Nephron (organoid): ENCODE results near the gene NDST1.
A peak's percentile ranks its signal among the peaks of the same experiment; 100 is the strongest.

Source experiments
- H3K27ac Mint-ChIP-seq, 3 experiments: 2 replicates each; pipeline ENCODE4 v1.8.0; 2020; ENCODE audit warnings: mixed read lengths in 3 of 3, mild to moderate bottlenecking in 2 of 3, moderate library complexity in 1 of 3
- H3K27me3 Mint-ChIP-seq: 2 replicates; pipeline ENCODE4 v1.8.0; 2021; ENCODE audit warnings: low read depth, mild to moderate bottlenecking, moderate library complexity, mixed read lengths
- H3K36me3 Mint-ChIP-seq: 2 replicates; pipeline ENCODE4 v1.8.0; 2020; ENCODE audit warnings: low read depth, mixed read lengths
- H3K4me1 Mint-ChIP-seq: 2 replicates; pipeline ENCODE4 v1.8.0; 2020; ENCODE audit warnings: mixed read lengths
- H3K4me3 Mint-ChIP-seq, 3 experiments: 2 replicates each; pipeline ENCODE4 v1.8.0; 2020; ENCODE audit warnings: mild to moderate bottlenecking in 3 of 3, mixed read lengths in 3 of 3, moderate library complexity in 2 of 3
- H3K9me3 Mint-ChIP-seq: 2 replicates; pipeline ENCODE4 v1.8.0; 2020; ENCODE audit warnings: mixed read lengths
- CTCF ChIP-seq, 3 experiments: fragments of 200-600 bp; sonication (generic); IDR thresholded peaks; one replicate each; pipeline ENCODE4 v1.5.0; 2021; ENCODE audit warnings: antibody characterized with exemption in 3 of 3; ENCODE audit not compliant: unreplicated experiment in 3 of 3

NDST1 gene

DNA sequence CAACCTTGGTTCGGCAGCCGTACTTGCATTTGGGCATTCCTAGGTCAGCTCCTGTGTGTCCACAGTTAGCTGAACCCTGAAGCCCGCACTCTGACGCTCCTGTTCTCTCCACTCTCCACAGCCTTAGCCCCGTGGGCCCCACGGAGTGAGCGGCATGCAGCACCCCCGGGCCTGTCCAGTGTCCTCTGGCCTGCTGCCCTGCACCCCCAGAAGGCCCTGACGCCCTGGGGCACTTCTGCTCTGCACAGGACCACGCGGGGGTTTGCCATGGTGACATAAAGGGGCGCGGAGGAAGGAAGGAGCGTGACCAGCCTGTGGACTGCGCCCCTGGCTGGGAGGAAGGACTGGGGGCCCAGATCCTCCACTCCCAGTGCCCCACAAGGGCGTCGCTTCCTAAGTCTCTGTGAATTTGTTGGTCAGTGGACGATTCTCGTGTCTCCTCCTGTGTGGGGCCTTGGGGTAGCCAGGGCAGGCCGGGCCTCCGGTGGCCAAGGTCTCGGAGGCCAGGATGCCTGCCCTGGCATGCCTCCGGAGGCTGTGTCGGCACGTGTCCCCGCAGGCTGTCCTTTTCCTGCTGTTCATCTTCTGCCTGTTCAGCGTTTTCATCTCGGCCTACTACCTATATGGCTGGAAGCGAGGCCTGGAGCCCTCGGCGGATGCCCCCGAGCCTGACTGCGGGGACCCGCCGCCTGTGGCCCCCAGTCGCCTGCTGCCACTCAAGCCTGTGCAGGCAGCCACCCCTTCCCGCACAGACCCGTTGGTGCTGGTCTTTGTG, 13.0 kb downstream of the NDST1 start:
- H3K36me3 Mint-ChIP-seq: peaks cover 25% of the 10 kb centered on the region
- no peak overlapping the region for H3K4me3 Mint-ChIP-seq
- H3K27me3 Mint-ChIP-seq: no peaks in the 10 kb centered on the region
- H3K4me1 Mint-ChIP-seq: peaks cover 58% of the 10 kb centered on the region
- H3K9me3 Mint-ChIP-seq: no peaks in the 10 kb centered on the region
- TF ChIP-seq CTCF (IDR thresholded peaks at IDR 0.05; ENCODE audit: unreplicated experiment in 3 of 3): no peak
- H3K27ac Mint-ChIP-seq: no peak overlapping the region

DNA sequence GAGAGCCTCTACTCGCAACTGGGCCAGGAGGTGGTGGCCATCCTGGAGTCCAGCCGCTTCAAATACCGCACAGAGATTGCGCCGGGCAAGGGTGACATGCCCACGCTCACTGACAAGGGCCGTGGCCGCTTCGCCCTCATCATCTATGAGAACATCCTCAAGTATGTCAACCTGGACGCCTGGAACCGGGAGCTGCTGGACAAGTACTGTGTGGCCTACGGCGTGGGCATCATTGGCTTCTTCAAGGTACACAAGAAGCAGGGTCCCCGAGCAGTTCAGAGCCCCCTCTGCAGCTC, 13.5 kb downstream of the NDST1 start:
- Mint-ChIP-seq H3K9me3 (no peaks in the 10 kb centered on the region), H3K4me3 (no peak overlapping the region), H3K36me3 (peaks cover 29% of the 10 kb centered on the region), H3K4me1 (peaks cover 57% of the 10 kb centered on the region), H3K27ac (no peak overlapping the region), H3K27me3 (no peaks in the 10 kb centered on the region)
- TF ChIP-seq CTCF (IDR thresholded peaks at IDR 0.05; ENCODE audit: unreplicated experiment in 3 of 3): no peak

- Mint-ChIP-seq H3K27ac (peak overlapping the region in 2 of 3 experiments; percentile 4 to 50), H3K27me3 (no peaks in the 10 kb centered on the region), H3K9me3 (no peaks in the 10 kb centered on the region), H3K4me3 (no peak overlapping the region), H3K4me1 (peaks cover 57% of the 10 kb centered on the region), H3K36me3 (peaks cover 33% of the 10 kb centered on the region)
- TF ChIP-seq CTCF (IDR thresholded peaks at IDR 0.05; ENCODE audit: unreplicated experiment in 3 of 3): no peak
These were observed 14.1 kb downstream of the NDST1 start for GRCh38 chr5:150521939-150522503.

GRCh38 chr5:150522504-150523414, 14.8 kb downstream of the NDST1 start:
- peaks cover 50% of the 10 kb centered on the region for H3K4me1 Mint-ChIP-seq
- H3K27ac Mint-ChIP-seq: peak overlapping the region in 2 of 3 experiments; percentile 4 to 50
- H3K27me3 Mint-ChIP-seq: no peaks in the 10 kb centered on the region
- TF ChIP-seq CTCF (IDR thresholded peaks at IDR 0.05; ENCODE audit: unreplicated experiment in 3 of 3): no peak
- H3K36me3 Mint-ChIP-seq: peaks cover 37% of the 10 kb centered on the region
- no peak overlapping the region for H3K4me3 Mint-ChIP-seq
- no peaks in the 10 kb centered on the region for H3K9me3 Mint-ChIP-seq

- Mint-ChIP-seq H3K27ac (peak overlapping the region in 1 of 3 experiments; percentile 46), H3K4me3 (no peak overlapping the region), H3K36me3 (peaks cover 38% of the 10 kb centered on the region), H3K27me3 (no peaks in the 10 kb centered on the region), H3K9me3 (no peaks in the 10 kb centered on the region), H3K4me1 (peaks cover 40% of the 10 kb centered on the region)
- TF ChIP-seq CTCF (IDR thresholded peaks at IDR 0.05; ENCODE audit: unreplicated experiment in 3 of 3): peak; percentile 46 to 64 (median 54)
These were observed 15.8 kb downstream of the NDST1 start for GRCh38 chr5:150523472-150524350.
